GM13977 (cell line): Measurements from ENCODE around the gene C1GALT1.

ENCODE experiments used
- DNase-seq: peaks from one replicate; pipeline ENCODE4 v3.0.0; 2012; ENCODE audit warnings: low spot score
- CTCF ChIP-seq: IDR thresholded peaks from 2 replicates; pipeline ENCODE4 v1.5.1; 2012; ENCODE audit warnings: mild to moderate bottlenecking, control low read depth; ENCODE audit not compliant: insufficient read depth; ENCODE audit errors: extremely low read depth, missing control alignments
- in situ Hi-C: fragments of 300-500 bp; cut with MboI; formaldehyde crosslinking; loops from one replicate; pipeline ENCODE4 v1.12.0; 2022; ENCODE audit warnings: low sequenced_read_pairs, low pct_unique_long_range_greater_than_20kb, mixed read lengths, inconsistent platforms; ENCODE audit not compliant: unreplicated experiment

C1GALT1 gene

GRCh38 chr7:7257899-7258692, 75.8 kb downstream of the C1GALT1 start:
- DNase-seq: peak; percentile 62
- in situ Hi-C loops: loop anchor here (10.0 kb wide), 1 partner anchor 307 kb away; the partner anchor contains the start of gene MIOS
- no peak for TF ChIP-seq CTCF

GRCh38 chr7:7261863-7262262, 79.5 kb downstream of the C1GALT1 start:
- in situ Hi-C loops: no loop called here
- DNase-seq: no peak
- TF ChIP-seq CTCF: no peak

- no peak for DNase-seq
- in situ Hi-C loops: no loop called here
- no peak for TF ChIP-seq CTCF
Observed at GRCh38 chr7:7263297-7264230, 81.2 kb downstream of the C1GALT1 start.

- in situ Hi-C loops: no loop called here
- TF ChIP-seq CTCF: no peak
- no peak for DNase-seq
Observed at GRCh38 chr7:7264306-7265040, 82.1 kb downstream of the C1GALT1 start.

GRCh38 chr7:7265081-7266075, 83.0 kb downstream of the C1GALT1 start:
- no peak for TF ChIP-seq CTCF
- in situ Hi-C loops: no loop called here
- DNase-seq: no peak
